ENCODE measurements around the gene TRPM7.

- no peak for TF ChIP-seq CTCF (conservative IDR thresholded peaks at IDR 0.05; ENCODE audit: low read depth, low read length)
- no peak for TF ChIP-seq EZH2 (IDR thresholded peaks at IDR 0.05; ENCODE audit: borderline replicate concordance, low read depth, low read length, poor library complexity, severe bottlenecking)
Measured at GRCh38 chr15:50613600-50613999, 73.0 kb downstream of the TRPM7 start.
